ENCODE results near the gene CPLX3. TPM values are rescaled to one million over a fixed set of nuclear protein-coding genes. Genes with fewer than 3 reads are reported as not detected.
A peak's percentile ranks its signal among the peaks of the same experiment; 100 is the strongest.

The CPLX3 gene
- total and polyA plus RNA-seq, 2 donors (not counting 3 experiments of a cell fraction or from before 2014, with no cell fraction given), result not detected

DNA sequence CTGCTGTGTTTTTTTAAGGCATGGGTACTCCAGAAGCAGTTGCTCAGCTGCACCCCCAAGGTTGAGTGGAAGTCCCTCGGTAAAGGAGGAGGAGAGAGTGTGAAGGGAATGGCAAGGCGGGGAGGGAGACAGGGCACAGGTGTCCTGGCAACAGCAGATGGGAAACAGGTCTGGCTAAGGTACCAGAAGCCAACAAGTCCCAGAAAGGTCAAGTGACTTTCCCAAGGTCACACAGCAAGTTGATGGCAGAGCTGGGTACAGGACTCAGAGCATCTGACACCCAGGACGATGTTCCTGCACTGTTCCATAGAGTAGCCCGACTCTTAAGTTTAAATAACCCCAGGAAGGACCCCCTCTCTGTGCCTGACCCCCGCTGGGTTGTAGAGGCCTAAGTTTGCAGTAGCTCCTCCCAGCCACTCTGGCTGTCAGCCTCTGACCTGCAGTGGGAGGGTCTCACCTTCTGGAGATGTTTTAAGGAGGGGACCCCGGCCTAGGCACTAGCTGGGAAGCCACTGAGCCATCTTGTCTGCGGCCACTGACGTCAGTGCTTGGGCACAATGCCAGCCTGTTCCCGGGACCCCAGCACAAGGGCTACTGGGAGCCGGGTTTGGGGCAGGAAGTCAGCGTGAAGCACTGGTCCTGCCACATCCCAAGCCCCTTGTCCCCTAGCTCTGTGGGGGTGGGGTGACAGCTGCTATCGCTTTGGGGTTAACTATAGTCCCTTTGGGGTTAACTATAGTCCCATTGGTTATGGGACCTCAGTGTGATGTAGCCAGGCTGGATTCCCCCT, 34.0 kb upstream of the CPLX3 start:
- BruUV-seq (replicated peaks), result no TSS peak
- H3K9me3 ChIP-seq (replicated peaks; ENCODE audit: control insufficient read depth, insufficient read depth, low read length), result no peaks in the 10 kb centered on the region
- H3K4me1 ChIP-seq (ENCODE audit: control insufficient read depth, extremely low read depth, insufficient read depth, low read length), result peaks cover 6% of the 10 kb centered on the region
- H2AFZ ChIP-seq (ENCODE audit: low read depth, low read length), result no peak overlapping the region
- H3K9me1 ChIP-seq (replicated peaks; ENCODE audit: control insufficient read depth, extremely low read depth, insufficient read depth, low read length), result no peaks in the 10 kb centered on the region
- no peak overlapping the region for H3K4me2 ChIP-seq (ENCODE audit: insufficient read depth, low read length)
- DNase-seq (ENCODE audit: low read depth, low spot score) (no peak), FAIRE-seq (no peak)
- H3K27me3 ChIP-seq (ENCODE audit: control insufficient read depth in 2 of 2, insufficient read depth in 2 of 2, low read length in 2 of 2), result no peaks in the 10 kb centered on the region
- intact Hi-C loops (cut with micrococcal nuclease), result no loop called here
- TF ChIP-seq MYC (IDR thresholded peaks at IDR 0.05; ENCODE audit: low read depth, low read length) (no peak), POLR2A (IDR thresholded peaks at IDR 0.05; ENCODE audit: low read depth, low read length) (no peak)
- TF ChIP-seq, protein P1, sequence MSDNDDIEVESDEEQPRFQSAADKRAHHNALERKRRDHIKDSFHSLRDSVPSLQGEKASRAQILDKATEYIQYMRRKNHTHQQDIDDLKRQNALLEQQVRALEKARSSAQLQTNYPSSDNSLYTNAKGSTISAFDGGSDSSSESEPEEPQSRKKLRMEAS (IDR thresholded peaks at IDR 0.05; ENCODE audit: insufficient read depth, insufficient read length), result no peak
- no peaks in the 10 kb centered on the region for H4K20me1 ChIP-seq (replicated peaks; ENCODE audit: control insufficient read depth, extremely low read depth, insufficient read depth, low read length)
- dilution Hi-C loops (cut with MboI; ENCODE audit: extremely low pct_ligation_motif_present, low sequenced_read_pairs), result no loop called here
- POLR2A ChIA-PET, result no interaction called here
- H3K79me2 ChIP-seq (ENCODE audit: control insufficient read depth, insufficient read depth, low read length), result peaks cover 83% of the 10 kb centered on the region
- CTCF ChIA-PET, result interaction anchor here (0.8 to 6.5 kb wide), 9 partner anchors 8 to 158 kb away, joined by 3 to 69 read pairs (median 7); partner anchors contain the start of genes CSK and LMAN1L
- no peak overlapping the region for H3K4me3 ChIP-seq (replicated peaks in 1 of 3; ENCODE audit: insufficient read depth in 1 of 3, low read depth in 1 of 3, low read length in 3 of 3)
- no peak overlapping the region for H3K9ac ChIP-seq (replicated peaks; ENCODE audit: extremely low read depth, insufficient read depth, low read length)
- H3K27ac ChIP-seq (ENCODE audit: insufficient read depth, low read depth, low read length), result no peak overlapping the region
- peaks cover 0 to 5% of the 10 kb centered on the region in 2 experiments for H3K36me3 ChIP-seq (ENCODE audit: control insufficient read depth in 2 of 2, extremely low read depth in 1 of 2, insufficient read depth in 2 of 2, low read length in 2 of 2)

DNA sequence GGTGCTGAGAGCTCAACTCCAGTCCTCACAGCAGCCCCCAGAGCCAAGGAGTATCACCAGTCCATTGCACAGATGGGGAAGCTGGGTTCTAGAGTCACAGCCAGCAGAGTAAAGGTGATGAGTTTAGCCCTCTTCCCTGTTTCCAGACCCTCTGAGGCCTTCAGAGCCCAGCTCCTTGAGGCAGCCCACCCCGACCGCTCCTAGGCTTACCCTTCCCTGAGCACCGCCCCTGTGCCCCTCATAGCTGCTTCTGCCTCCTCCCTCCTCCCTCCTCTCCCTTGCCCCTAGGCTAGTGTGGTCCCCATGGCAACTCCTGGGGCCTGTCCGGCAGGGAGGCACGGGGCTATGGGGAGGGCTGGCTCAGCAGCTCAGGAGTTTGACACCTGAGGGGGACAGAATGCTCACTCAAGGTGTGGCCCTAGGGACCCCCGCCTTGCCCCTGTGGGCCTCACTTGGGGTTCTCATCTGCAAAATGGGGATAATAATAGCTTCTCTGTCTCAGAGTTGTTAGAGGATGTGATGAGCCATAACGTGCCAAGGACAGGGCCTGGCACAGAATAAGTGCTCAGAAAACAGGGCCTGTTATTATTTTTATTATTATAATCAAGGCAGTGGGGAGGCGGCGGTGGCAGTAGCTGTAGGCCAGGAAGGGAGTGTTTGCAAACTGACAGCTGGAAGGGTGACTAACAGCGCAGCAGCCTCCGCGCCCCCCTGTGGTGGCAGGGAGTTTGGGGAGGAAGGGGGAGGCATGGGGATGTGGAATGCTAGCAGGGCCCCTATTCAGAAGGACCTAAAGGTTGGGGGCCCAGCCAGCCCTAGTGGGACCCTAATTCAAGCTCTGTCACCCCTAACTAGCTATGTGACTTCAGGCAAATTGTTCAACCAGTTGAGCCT, 33.0 kb upstream of the CPLX3 start:
- POLR2A ChIA-PET, result no interaction called here
- dilution Hi-C loops (cut with MboI; ENCODE audit: extremely low pct_ligation_motif_present, low sequenced_read_pairs), result no loop called here
- intact Hi-C loops (cut with micrococcal nuclease), result no loop called here
- Histone ChIP-seq H3K27me3 (ENCODE audit: control insufficient read depth in 2 of 2, insufficient read depth in 2 of 2, low read length in 2 of 2) (no peaks in the 10 kb centered on the region), H3K4me2 (ENCODE audit: insufficient read depth, low read length) (no peak overlapping the region), H3K4me3 (replicated peaks in 1 of 3; ENCODE audit: insufficient read depth in 1 of 3, low read depth in 1 of 3, low read length in 3 of 3) (no peak overlapping the region), H3K36me3 (ENCODE audit: control insufficient read depth in 2 of 2, extremely low read depth in 1 of 2, insufficient read depth in 2 of 2, low read length in 2 of 2) (peaks cover 0 to 7% of the 10 kb centered on the region in 2 experiments), H3K27ac (ENCODE audit: insufficient read depth, low read depth, low read length) (no peak overlapping the region), H3K79me2 (ENCODE audit: control insufficient read depth, insufficient read depth, low read length) (peaks cover 78% of the 10 kb centered on the region), H3K9ac (replicated peaks; ENCODE audit: extremely low read depth, insufficient read depth, low read length) (no peak overlapping the region), H3K4me1 (ENCODE audit: control insufficient read depth, extremely low read depth, insufficient read depth, low read length) (peaks cover 6% of the 10 kb centered on the region), H3K9me3 (replicated peaks; ENCODE audit: control insufficient read depth, insufficient read depth, low read length) (no peaks in the 10 kb centered on the region), H2AFZ (ENCODE audit: low read depth, low read length) (no peak overlapping the region), H4K20me1 (replicated peaks; ENCODE audit: control insufficient read depth, extremely low read depth, insufficient read depth, low read length) (no peaks in the 10 kb centered on the region), H3K9me1 (replicated peaks; ENCODE audit: control insufficient read depth, extremely low read depth, insufficient read depth, low read length) (no peaks in the 10 kb centered on the region)
- CTCF ChIA-PET, result interaction anchor here (0.8 to 6.5 kb wide), 9 partner anchors 9 to 159 kb away, joined by 3 to 69 read pairs (median 9); partner anchors contain the start of genes CSK and LMAN1L
- TF ChIP-seq, protein P2, sequence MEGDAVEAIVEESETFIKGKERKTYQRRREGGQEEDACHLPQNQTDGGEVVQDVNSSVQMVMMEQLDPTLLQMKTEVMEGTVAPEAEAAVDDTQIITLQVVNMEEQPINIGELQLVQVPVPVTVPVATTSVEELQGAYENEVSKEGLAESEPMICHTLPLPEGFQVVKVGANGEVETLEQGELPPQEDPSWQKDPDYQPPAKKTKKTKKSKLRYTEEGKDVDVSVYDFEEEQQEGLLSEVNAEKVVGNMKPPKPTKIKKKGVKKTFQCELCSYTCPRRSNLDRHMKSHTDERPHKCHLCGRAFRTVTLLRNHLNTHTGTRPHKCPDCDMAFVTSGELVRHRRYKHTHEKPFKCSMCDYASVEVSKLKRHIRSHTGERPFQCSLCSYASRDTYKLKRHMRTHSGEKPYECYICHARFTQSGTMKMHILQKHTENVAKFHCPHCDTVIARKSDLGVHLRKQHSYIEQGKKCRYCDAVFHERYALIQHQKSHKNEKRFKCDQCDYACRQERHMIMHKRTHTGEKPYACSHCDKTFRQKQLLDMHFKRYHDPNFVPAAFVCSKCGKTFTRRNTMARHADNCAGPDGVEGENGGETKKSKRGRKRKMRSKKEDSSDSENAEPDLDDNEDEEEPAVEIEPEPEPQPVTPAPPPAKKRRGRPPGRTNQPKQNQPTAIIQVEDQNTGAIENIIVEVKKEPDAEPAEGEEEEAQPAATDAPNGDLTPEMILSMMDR (IDR thresholded peaks at IDR 0.05; ENCODE audit: extremely low read depth in 1 of 2, insufficient read depth in 1 of 2, low read depth in 1 of 2, low read length in 2 of 2), result peak in 1 of 2 donors; percentile 12
- TF ChIP-seq POLR2AphosphoS5 (IDR thresholded peaks at IDR 0.05; ENCODE audit: insufficient read depth, low read depth, low read length), result no peak
- DNase-seq (ENCODE audit: low read depth, low spot score) (no peak), FAIRE-seq (no peak)
- no TSS peak for BruUV-seq (replicated peaks)

Measured in endothelial cell of umbilical vein (primary cell).